K562 (cell line): ENCODE results near the gene RCOR2. TPM values are rescaled to one million over a fixed set of nuclear protein-coding genes. Genes with fewer than 3 reads are reported as not detected.

ENCODE experiments used
- ATAC-seq: fragments of 200-7000 bp; cut with Tn5 transposase; 3 replicates; pipeline ENCODE4 v1.9.1; 2020; ENCODE audit warnings: moderate library complexity
- BruUV-seq: library from RNA; stranded (reverse); fragments of 400-500 nt; replicated peaks from 2 replicates; lab custom pipeline; 2021; lab: Mats Ljungman, UMichigan
- CTCF ChIA-PET: fragments of 300-600 bp; formaldehyde crosslinking; extraction: SDS; loops from one replicate; lab custom pipeline; 2021; ENCODE audit warnings: low intra/inter-chr PET ratio; lab: Yijun Ruan, JAX
- POLR2A ChIA-PET: fragments of 300-600, 350-650 bp; sonication (Branson Sonifier 250); formaldehyde crosslinking; extraction: SDS; loops from one replicate; lab custom pipeline; 2021; ENCODE audit warnings: antibody characterized with exemption, inconsistent platforms; lab: Yijun Ruan, JAX
- DNase-seq, 4 experiments: peaks; one replicate each; pipeline versions ENCODE4 v3.0.0 to v3.0.0-alpha.2; 2011 to 2018; ENCODE audit warnings: low spot score in 3 of 4, mixed read lengths in 3 of 4; ENCODE audit errors: extremely low read depth in 1 of 4
- FAIRE-seq: peaks from 2 replicates; lab custom pipeline; 2011; peaks lifted over from hg19 to GRCh38; lab: Jason Lieb, UNC
- H2AFZ ChIP-seq: 2 replicates; pipeline ENCODE4 v1.6.0; 2011; ENCODE audit warnings: low read depth, low read length, control low read depth, inconsistent platforms
- H3K27ac ChIP-seq: fragments of 200-600 bp; 3 replicates; pipeline ENCODE4 v1.8.0; 2011; ENCODE audit warnings: low read depth, mild to moderate bottlenecking, control low read depth, inconsistent platforms, low read length, moderate library complexity, mixed read lengths; ENCODE audit errors: extremely low read depth
- H3K27me3 ChIP-seq, 2 experiments: fragments of 300-600 bp in 1 of 2; 2 replicates in 1 of 2; 3 replicates in 1 of 2; pipeline versions ENCODE4 v1.6.0 to v1.8.0; 2011; ENCODE audit warnings: inconsistent platforms in 2 of 2, low read length in 2 of 2, mild to moderate bottlenecking in 1 of 2, mixed read lengths in 1 of 2, moderate library complexity in 1 of 2; ENCODE audit not compliant: control insufficient read depth in 2 of 2, insufficient read depth in 2 of 2
- H3K36me3 ChIP-seq: fragments of 300-600 bp; 3 replicates; pipeline ENCODE4 v1.8.0; 2011; ENCODE audit warnings: mild to moderate bottlenecking, low read length, inconsistent platforms; ENCODE audit not compliant: control insufficient read depth, insufficient read depth
- H3K4me1 ChIP-seq, 2 experiments: fragments of 200-600 bp in 1 of 2; replicated peaks in 1 of 2; 2 replicates in 1 of 2; 3 replicates in 1 of 2; pipeline versions ENCODE4 v1.5.1 to v1.8.0; 2011; ENCODE audit warnings: inconsistent platforms in 2 of 2, low read length in 2 of 2, mild to moderate bottlenecking in 1 of 2, mixed read lengths in 1 of 2, moderate library complexity in 1 of 2; ENCODE audit not compliant: control insufficient read depth in 2 of 2, insufficient read depth in 2 of 2
- H3K4me2 ChIP-seq: 2 replicates; pipeline ENCODE4 v1.6.1; 2011; ENCODE audit warnings: low read length, control low read depth, inconsistent platforms, mixed read lengths; ENCODE audit not compliant: insufficient read depth
- H3K4me3 ChIP-seq: fragments of 200-600 bp; sonication (generic), shearing (Covaris generic); 2 replicates; pipeline ENCODE4 v1.5.1; 2016; ENCODE audit warnings: control low read depth, inconsistent platforms
- H3K79me2 ChIP-seq: fragments of 200-600 bp; 3 replicates; pipeline ENCODE4 v1.8.0; 2011; ENCODE audit warnings: low read length, inconsistent platforms; ENCODE audit not compliant: control insufficient read depth, insufficient read depth
- H3K9ac ChIP-seq, 2 experiments: 2 replicates each; pipeline versions ENCODE4 v1.6.0 to v1.6.1; 2011; ENCODE audit warnings: low read depth in 2 of 2, low read length in 2 of 2, control low read depth in 1 of 2, inconsistent platforms in 1 of 2, mild to moderate bottlenecking in 1 of 2, mixed read lengths in 1 of 2; ENCODE audit not compliant: insufficient read depth in 1 of 2
- H3K9me1 ChIP-seq: one replicate; pipeline ENCODE4 v1.6.0; 2011; ENCODE audit warnings: inconsistent platforms, mild to moderate bottlenecking, low read length, moderate library complexity; ENCODE audit not compliant: control insufficient read depth, insufficient read depth
- H3K9me3 ChIP-seq: replicated peaks from 2 replicates; pipeline ENCODE4 v1.5.1; 2011; ENCODE audit warnings: low read depth, low read length, inconsistent platforms; ENCODE audit not compliant: control insufficient read depth, insufficient read depth
- H4K20me1 ChIP-seq: replicated peaks from 2 replicates; pipeline ENCODE4 v1.6.1; 2011; ENCODE audit warnings: low read length, inconsistent platforms, mixed read lengths; ENCODE audit not compliant: control insufficient read depth, insufficient read depth
- CHD7 ChIP-seq: fragments of 200-600 bp; sonication (generic); IDR thresholded peaks from one replicate; pipeline ENCODE4 v1.6.1; 2012; ENCODE audit warnings: mild to moderate bottlenecking, low read depth, low read length, inconsistent platforms
- POLR2H ChIP-seq: IDR thresholded peaks from 2 replicates; pipeline ENCODE4 v1.6.1; 2016; ENCODE audit warnings: missing genetic modification characterization, low read depth, mild to moderate bottlenecking, control low read depth, missing compliant biosample characterization, moderate library complexity
- PRDM10 ChIP-seq: fragments of 450-650 bp; IDR thresholded peaks from 2 replicates; pipeline ENCODE4 v1.6.1; 2018; ENCODE audit not compliant: partially characterized antibody
- USF2 ChIP-seq: sonication (generic); formaldehyde crosslinking; IDR thresholded peaks from 2 replicates; pipeline ENCODE4 v1.5.0; 2020; ENCODE audit warnings: missing genetic modification reagents
- WGBS: fragments of 100-300 bp; shearing (Covaris generic); methylation state at CpG from one replicate; pipeline ENCODE4 v1.1.6; 2016; ENCODE audit warnings: low coverage, mixed read lengths; ENCODE audit not compliant: insufficient coverage; ENCODE audit errors: missing lambda C conversion rate; 5-methylcytosine and 5-hydroxymethylcytosine counted together
- in situ Hi-C: fragments of 300-500 bp; cut with MboI; formaldehyde crosslinking; loops from 4 replicates; pipeline ENCODE4 v1.15.0; 2018; ENCODE audit warnings: inconsistent platforms, mixed read lengths
- intact Hi-C: fragments of 100-400 bp; cut with micrococcal nuclease; formaldehyde crosslinking; loops from 2 replicates; pipeline ENCODE4 v1.14.2; 2022
- polyA plus RNA-seq, 8 experiments: library from polyadenylated mRNA; depleted of rRNA in 4 of 8; stranded (reverse) in 5 of 8; unstranded in 3 of 8; fragments of >200 nt; fragmentation: Nextera tagmentation in 2 of 8; fragmentation: Illumina TruSeq in 1 of 8; extraction: Ambion mirVana in 2 of 8; extraction: Trizol in 1 of 8; gene quantifications; 2 replicates each; pipeline versions ENCODE4 v1.2.1 to v1.2.3, GENCODE V29; 2011 to 2014; ENCODE audit warnings: inconsistent platforms in 1 of 8, missing spikeins in 1 of 8
- total RNA-seq, 7 experiments: library from RNA; depleted of rRNA in 6 of 7; stranded (reverse); fragments of >200 nt in 6 of 7; fragmentation: Illumina TruSeq in 2 of 7; extraction: Trizol in 2 of 7; gene quantifications; 2 replicates each; pipeline versions ENCODE4 v1.2.1 to v1.2.3, GENCODE V29; 2011 to 2021; ENCODE audit warnings: low replicate concordance in 1 of 7

RCOR2 gene
- total and polyA plus RNA-seq, 9 of the 15 experiments (the other 6 are each of a cell fraction or from before 2014, with no cell fraction given): 0.04 to 6.5 (median 2.5) TPM; not detected in 1

GRCh38 chr11:63939397-63939891, 22.5 kb upstream of the RCOR2 start:
- ChIA-PET CTCF (interaction anchor here (0.6 to 1.5 kb wide), 2 partner anchors 13 to 101 kb away, joined by 4 read pairs; partner anchors contain the start of gene MARK2), POLR2A (interaction anchor here (0.6 to 1.0 kb wide), 3 partner anchors 14 to 627 kb away, joined by 3 read pairs; no protein-coding TSS in a partner anchor)
- Histone ChIP-seq H2AFZ (peak overlapping the region; percentile 84), H3K9me1 (peaks cover 4% of the 10 kb centered on the region), H3K9me3 (no peaks in the 10 kb centered on the region), H3K27me3 (no peaks in the 10 kb centered on the region), H3K4me3 (peak overlapping the region; percentile 72), H3K4me1 (peaks cover 45 to 46% of the 10 kb centered on the region in 2 experiments), H3K27ac (peak overlapping the region; percentile 74), H3K79me2 (peaks cover 56% of the 10 kb centered on the region), H4K20me1 (0 out of 2 replicates have a peak, but pooled peaks cover 4% of the 10 kb centered on the region), H3K4me2 (peak overlapping the region; percentile 96), H3K36me3 (peaks cover 30% of the 10 kb centered on the region), H3K9ac (peak overlapping the region; percentile 74 to 96)
- WGBS: 1% methylated on average over 25 of the region's 26 CpGs
- BruUV-seq: no TSS peak
- DNase-seq: peak in 1 of 4 experiments; percentile 44
- in situ Hi-C loops (no loop called here), intact Hi-C loops (loop anchor here (1.0 kb wide), 1 partner anchor 22 kb away; the partner anchor contains the start of gene RCOR2)
- FAIRE-seq: peak; percentile 51
- no peak; the same call in 2 of the 3 replicates for ATAC-seq
- TF ChIP-seq POLR2H: no peak
- TF ChIP-seq PRDM10: no peak
- no peak for TF ChIP-seq CHD7
- TF ChIP-seq USF2: no peak
